H1 (cell line): Measurements from ENCODE around the gene PRRX2. TPM values are rescaled to one million over a fixed set of nuclear protein-coding genes. Genes with fewer than 3 reads are reported as not detected.

Experiments
- NRF1 ChIP-seq: IDR thresholded peaks from 2 replicates; pipeline ENCODE4 v1.6.1; 2011; ENCODE audit warnings: mild to moderate bottlenecking, low read depth, low read length, improper control_type of control experiment
- polyA plus RNA-seq, 7 experiments: library from polyadenylated mRNA; depleted of rRNA in 3 of 7; stranded (reverse) in 5 of 7; unstranded in 2 of 7; fragments of >200 nt in 5 of 7; fragments of 200-250 nt in 2 of 7; gene quantifications; 1 replicate in 5 of 7; 2 replicates in 1 of 7; 4 replicates in 1 of 7; pipeline versions ENCODE4 v1.2.1 to v1.2.3, GENCODE V29; 2011 to 2013; ENCODE audit warnings: missing spikeins in 2 of 7, mixed read lengths in 2 of 7
- total RNA-seq: library from RNA; stranded (reverse); fragmentation: NEBNext Ultra II Directional; extraction: Animal tissue kit (Norgen Biotek cat#: 25700); gene quantifications from 2 replicates; pipeline ENCODE4 v1.2.1, GENCODE V29; 2021

Gene PRRX2
- total and polyA plus RNA-seq, 2 of the 8 experiments (the other 6 are each of a cell fraction or from before 2014, with no cell fraction given) = 5.8 to 9.2 TPM

DNA sequence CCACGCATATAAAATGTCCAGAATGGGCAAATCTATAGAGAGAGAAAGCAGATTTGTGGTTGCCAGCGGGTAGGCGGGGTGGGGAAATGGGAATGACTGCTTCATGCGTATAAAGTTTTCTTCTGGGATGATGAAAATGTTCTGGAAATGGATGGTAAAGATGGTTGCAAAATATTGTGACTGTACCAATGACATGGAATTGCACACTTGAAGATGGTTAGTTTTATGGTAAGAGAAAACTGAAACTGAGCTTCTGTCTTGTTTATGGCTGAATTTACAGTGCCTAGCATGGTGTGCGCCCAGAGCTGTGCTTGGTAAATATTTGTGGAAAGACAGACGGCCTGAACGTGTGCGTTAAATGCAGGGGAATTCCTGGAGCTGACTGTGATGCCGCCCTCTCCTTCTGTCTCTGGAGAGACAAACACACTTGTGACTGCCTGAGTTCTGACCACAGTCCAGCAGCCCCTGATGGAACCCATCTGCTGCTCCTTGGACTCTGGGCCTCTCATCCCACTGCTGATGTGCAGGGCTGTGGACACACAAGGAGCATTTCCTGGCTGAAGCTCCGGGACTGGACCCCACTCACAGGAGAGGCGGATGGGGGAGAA, 96.0 kb downstream of the PRRX2 start (continued):
- TF ChIP-seq NRF1 = no peak
- TF ChIP-seq, all 59 proteins: peak for 0
